ENCODE data around the gene ASTN1.

Gene ASTN1

GRCh38 chr1:177164380-177165068 lies at the start of gene ASTN1:
ASTN1 (minus strand) TSS chr1:177164712; CDS start chr1:177164676, 36 bp downstream.
- in situ Hi-C loops (cut with MboI; ENCODE audit: low sequenced_read_pairs), result no loop called here

GRCh38 chr1:177211231-177211630 lies 46.7 kb upstream of the ASTN1 start:
- in situ Hi-C loops (cut with MboI; ENCODE audit: low sequenced_read_pairs), result no loop called here

GRCh38 chr1:177210071-177210470 lies 45.6 kb upstream of the ASTN1 start:
- in situ Hi-C loops (cut with MboI; ENCODE audit: low sequenced_read_pairs), result no loop called here

- in situ Hi-C loops (cut with MboI; ENCODE audit: low sequenced_read_pairs), result no loop called here
Observed at GRCh38 chr1:177209357-177209756, 44.8 kb upstream of the ASTN1 start.

- in situ Hi-C loops (cut with MboI; ENCODE audit: low sequenced_read_pairs), result no loop called here
Observed at GRCh38 chr1:177208920-177209319, 44.4 kb upstream of the ASTN1 start.

- in situ Hi-C loops (cut with MboI; ENCODE audit: low sequenced_read_pairs), result no loop called here
Observed at GRCh38 chr1:177206831-177207355, 42.4 kb upstream of the ASTN1 start.

GRCh38 chr1:177200290-177200689 lies 35.8 kb upstream of the ASTN1 start:
- in situ Hi-C loops (cut with MboI; ENCODE audit: low sequenced_read_pairs), result no loop called here

- in situ Hi-C loops (cut with MboI; ENCODE audit: low sequenced_read_pairs), result no loop called here
Observed at GRCh38 chr1:177198243-177198642, 33.7 kb upstream of the ASTN1 start.

- in situ Hi-C loops (cut with MboI; ENCODE audit: low sequenced_read_pairs), result no loop called here
Observed at GRCh38 chr1:177190308-177190970, 25.9 kb upstream of the ASTN1 start.

GRCh38 chr1:177186639-177187038 lies 22.1 kb upstream of the ASTN1 start:
- in situ Hi-C loops (cut with MboI; ENCODE audit: low sequenced_read_pairs), result no loop called here

- in situ Hi-C loops (cut with MboI; ENCODE audit: low sequenced_read_pairs), result no loop called here
Observed at GRCh38 chr1:177185209-177185608, 20.7 kb upstream of the ASTN1 start.

- in situ Hi-C loops (cut with MboI; ENCODE audit: low sequenced_read_pairs), result no loop called here
Observed at GRCh38 chr1:177183836-177184235, 19.3 kb upstream of the ASTN1 start.

- in situ Hi-C loops (cut with MboI; ENCODE audit: low sequenced_read_pairs), result no loop called here
Observed at GRCh38 chr1:177181631-177182291, 17.2 kb upstream of the ASTN1 start.

- in situ Hi-C loops (cut with MboI; ENCODE audit: low sequenced_read_pairs), result no loop called here
Observed at GRCh38 chr1:177181280-177181630, 16.7 kb upstream of the ASTN1 start.

GRCh38 chr1:177174921-177175634 lies 10.6 kb upstream of the ASTN1 start:
- in situ Hi-C loops (cut with MboI; ENCODE audit: low sequenced_read_pairs), result no loop called here

GRCh38 chr1:177173976-177174375 lies 9.5 kb upstream of the ASTN1 start:
- in situ Hi-C loops (cut with MboI; ENCODE audit: low sequenced_read_pairs), result no loop called here

- in situ Hi-C loops (cut with MboI; ENCODE audit: low sequenced_read_pairs), result no loop called here
Observed at GRCh38 chr1:177172866-177173265, 8.4 kb upstream of the ASTN1 start.

GRCh38 chr1:177172272-177172671 lies 7.8 kb upstream of the ASTN1 start:
- in situ Hi-C loops (cut with MboI; ENCODE audit: low sequenced_read_pairs), result no loop called here

GRCh38 chr1:177171536-177172123 lies 7.1 kb upstream of the ASTN1 start:
- in situ Hi-C loops (cut with MboI; ENCODE audit: low sequenced_read_pairs), result no loop called here

GRCh38 chr1:177170756-177171535 lies 6.4 kb upstream of the ASTN1 start, which contains the start of gene BRINP2:
BRINP2 (plus strand) TSS chr1:177170958; CDS start chr1:177229877, 58,919 bp downstream.
- in situ Hi-C loops (cut with MboI; ENCODE audit: low sequenced_read_pairs), result no loop called here

Data from hTERT RPE-1 (cell line).